Left lung (tissue), 10 donors: Measurements from ENCODE around the gene TM4SF1. TPM values are rescaled to one million over a fixed set of nuclear protein-coding genes. Genes with fewer than 3 reads are reported as not detected.

Experiments
- ATAC-seq: fragments of 200-7000 bp; cut with Tn5 transposase; one replicate; pipeline ENCODE4 v1.9.1; 2020; ENCODE audit warnings: moderate library complexity
- DNase-seq, 4 donors: peaks; one replicate each; pipeline ENCODE4 v3.0.0-alpha.2; 2013 to 2020
- H3K27ac ChIP-seq, 2 donors: fragments of 200-600 bp; sonication (generic) in 1 of 2; one replicate each; pipeline versions ENCODE4 v1.5.0 to v1.8.0; 2020 to 2021
- H3K27me3 ChIP-seq, 2 donors: fragments of 200-600 bp; sonication (generic) in 1 of 2; one replicate each; pipeline versions ENCODE4 v1.5.0 to v1.8.0; 2020 to 2021
- H3K36me3 ChIP-seq, 2 donors: fragments of 200-600 bp; sonication (generic) in 1 of 2; one replicate each; pipeline versions ENCODE4 v1.5.0 to v1.8.0; 2020 to 2021
- H3K4me1 ChIP-seq, 2 donors: fragments of 200-600 bp; one replicate each; pipeline ENCODE4 v1.8.0; 2021
- H3K4me3 ChIP-seq, 2 donors: fragments of 200-600 bp; sonication (generic) in 1 of 2; one replicate each; pipeline versions ENCODE4 v1.5.0 to v1.8.0; 2020 to 2021; ENCODE audit warnings: mild to moderate bottlenecking in 1 of 2
- H3K9me3 ChIP-seq, 2 donors: fragments of 200-600 bp; sonication (generic) in 1 of 2; one replicate each; pipeline versions ENCODE4 v1.5.0 to v1.8.0; 2020 to 2021
- CTCF ChIP-seq, 2 donors: fragments of 200-600 bp; sonication (generic) in 1 of 2; IDR thresholded peaks; one replicate each; pipeline versions ENCODE4 v1.5.0 to v1.8.0; 2021; ENCODE audit warnings: antibody characterized with exemption in 2 of 2
- intact Hi-C, 2 donors: fragments of 100-400 bp; cut with DNase I; formaldehyde crosslinking; loops; one replicate each; pipeline versions ENCODE4 v1.11.2 to v1.14.2; 2022
- polyA plus RNA-seq, 6 donors: library from polyadenylated mRNA; unstranded; fragments of 120-200 nt; gene quantifications; one replicate each; pipeline ENCODE4 v1.2.1, GENCODE V29; 2013; ENCODE audit not compliant: insufficient read length in 6 of 6
- total RNA-seq, 2 donors: library from RNA; stranded (reverse); fragmentation: NEBNext Ultra II Directional; extraction: Animal tissue kit (Norgen Biotek cat#: 25700); gene quantifications; one replicate each; pipeline ENCODE4 v1.2.1, GENCODE V29; 2021
- donor health status: DM: no; HTN: yes; CAD: no.
- donor health status: DM: no; HTN: no; CAD: no.

TM4SF1 gene
- total and polyA plus RNA-seq, 8 donors = 74.1 to 283 (median 109) TPM

GRCh38 chr3:149374391-149374790 lies 3.1 kb downstream of the TM4SF1 start:
- Histone ChIP-seq H3K9me3 (no peaks in the 10 kb centered on the region), H3K36me3 (peaks cover 0 to 25% of the 10 kb centered on the region in 2 donors), H3K27me3 (no peaks in the 10 kb centered on the region), H3K27ac (peak overlapping the region; percentile 42 to 89), H3K4me3 (peak overlapping the region in 1 of 2 donors; percentile 48), H3K4me1 (peaks cover 26 to 68% of the 10 kb centered on the region in 2 donors)
- intact Hi-C loops = no loop called here
- no peak for DNase-seq
- no peak for TF ChIP-seq CTCF (IDR thresholded peaks at IDR 0.05)
- ATAC-seq = no peak

- DNase-seq (no peak), ATAC-seq (no peak)
- H3K36me3 ChIP-seq = peaks cover 0 to 30% of the 10 kb centered on the region in 2 donors
- no peaks in the 10 kb centered on the region for H3K27me3 ChIP-seq
- intact Hi-C loops = no loop called here
- H3K4me3 ChIP-seq = peak overlapping the region in 1 of 2 donors; percentile 48
- no peaks in the 10 kb centered on the region for H3K9me3 ChIP-seq
- peaks cover 26 to 70% of the 10 kb centered on the region in 2 donors for H3K4me1 ChIP-seq
- TF ChIP-seq CTCF (IDR thresholded peaks at IDR 0.05) = no peak
- peak overlapping the region; percentile 42 to 89 for H3K27ac ChIP-seq
Measured at GRCh38 chr3:149373235-149374125, 4.0 kb downstream of the TM4SF1 start.

GRCh38 chr3:149371723-149372114 lies 5.7 kb downstream of the TM4SF1 start:
- Histone ChIP-seq H3K4me1 (peaks cover 18 to 60% of the 10 kb centered on the region in 2 donors), H3K27me3 (no peaks in the 10 kb centered on the region), H3K4me3 (peak overlapping the region in 1 of 2 donors; percentile 48), H3K36me3 (peaks cover 0 to 30% of the 10 kb centered on the region in 2 donors), H3K27ac (peak overlapping the region; percentile 14 to 37), H3K9me3 (no peaks in the 10 kb centered on the region)
- intact Hi-C loops = no loop called here
- ATAC-seq (no peak), DNase-seq (no peak)
- no peak for TF ChIP-seq CTCF (IDR thresholded peaks at IDR 0.05)

- peak; percentile 9 for ATAC-seq
- no peaks in the 10 kb centered on the region for H3K27me3 ChIP-seq
- intact Hi-C loops = no loop called here
- H3K36me3 ChIP-seq = peaks cover 0 to 30% of the 10 kb centered on the region in 2 donors
- no peak for DNase-seq
- H3K9me3 ChIP-seq = no peaks in the 10 kb centered on the region
- H3K4me1 ChIP-seq = peaks cover 17 to 60% of the 10 kb centered on the region in 2 donors
- H3K4me3 ChIP-seq = peak overlapping the region in 1 of 2 donors; percentile 8
- peak overlapping the region; percentile 14 to 37 for H3K27ac ChIP-seq
- TF ChIP-seq CTCF (IDR thresholded peaks at IDR 0.05) = no peak
Measured at GRCh38 chr3:149371001-149371722, 6.3 kb downstream of the TM4SF1 start.
